ENCODE results near the gene CALML6.

- TF ChIP-seq, protein P1, sequence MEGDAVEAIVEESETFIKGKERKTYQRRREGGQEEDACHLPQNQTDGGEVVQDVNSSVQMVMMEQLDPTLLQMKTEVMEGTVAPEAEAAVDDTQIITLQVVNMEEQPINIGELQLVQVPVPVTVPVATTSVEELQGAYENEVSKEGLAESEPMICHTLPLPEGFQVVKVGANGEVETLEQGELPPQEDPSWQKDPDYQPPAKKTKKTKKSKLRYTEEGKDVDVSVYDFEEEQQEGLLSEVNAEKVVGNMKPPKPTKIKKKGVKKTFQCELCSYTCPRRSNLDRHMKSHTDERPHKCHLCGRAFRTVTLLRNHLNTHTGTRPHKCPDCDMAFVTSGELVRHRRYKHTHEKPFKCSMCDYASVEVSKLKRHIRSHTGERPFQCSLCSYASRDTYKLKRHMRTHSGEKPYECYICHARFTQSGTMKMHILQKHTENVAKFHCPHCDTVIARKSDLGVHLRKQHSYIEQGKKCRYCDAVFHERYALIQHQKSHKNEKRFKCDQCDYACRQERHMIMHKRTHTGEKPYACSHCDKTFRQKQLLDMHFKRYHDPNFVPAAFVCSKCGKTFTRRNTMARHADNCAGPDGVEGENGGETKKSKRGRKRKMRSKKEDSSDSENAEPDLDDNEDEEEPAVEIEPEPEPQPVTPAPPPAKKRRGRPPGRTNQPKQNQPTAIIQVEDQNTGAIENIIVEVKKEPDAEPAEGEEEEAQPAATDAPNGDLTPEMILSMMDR (IDR thresholded peaks at IDR 0.05) = no peak
- TF ChIP-seq POLR2A (IDR thresholded peaks at IDR 0.05) (no peak), POLR2AphosphoS5 (IDR thresholded peaks at IDR 0.05; ENCODE audit: insufficient read depth in 1 of 2, low read depth in 1 of 2) (no peak)
Observed at GRCh38 chr1:1872329-1872994, 42.6 kb upstream of the CALML6 start.

All from vagina (tissue), 2 donors.